ENCODE measurements around the gene FSTL5.

GRCh38 chr4:161704040-161704439, 459.8 kb downstream of the FSTL5 start:
- TF ChIP-seq CTCF (IDR thresholded peaks at IDR 0.05) (no peak), POLR2A (IDR thresholded peaks at IDR 0.05) (no peak)
